ENCODE data around the gene HES1. TPM values are rescaled to one million over a fixed set of nuclear protein-coding genes. Genes with fewer than 3 reads are reported as not detected.

The HES1 gene
- total and polyA plus RNA-seq, 9 of the 15 experiments (the other 6 are each of a cell fraction or from before 2014, with no cell fraction given): 3.4 to 37.0 (median 19.3) TPM

DNA sequence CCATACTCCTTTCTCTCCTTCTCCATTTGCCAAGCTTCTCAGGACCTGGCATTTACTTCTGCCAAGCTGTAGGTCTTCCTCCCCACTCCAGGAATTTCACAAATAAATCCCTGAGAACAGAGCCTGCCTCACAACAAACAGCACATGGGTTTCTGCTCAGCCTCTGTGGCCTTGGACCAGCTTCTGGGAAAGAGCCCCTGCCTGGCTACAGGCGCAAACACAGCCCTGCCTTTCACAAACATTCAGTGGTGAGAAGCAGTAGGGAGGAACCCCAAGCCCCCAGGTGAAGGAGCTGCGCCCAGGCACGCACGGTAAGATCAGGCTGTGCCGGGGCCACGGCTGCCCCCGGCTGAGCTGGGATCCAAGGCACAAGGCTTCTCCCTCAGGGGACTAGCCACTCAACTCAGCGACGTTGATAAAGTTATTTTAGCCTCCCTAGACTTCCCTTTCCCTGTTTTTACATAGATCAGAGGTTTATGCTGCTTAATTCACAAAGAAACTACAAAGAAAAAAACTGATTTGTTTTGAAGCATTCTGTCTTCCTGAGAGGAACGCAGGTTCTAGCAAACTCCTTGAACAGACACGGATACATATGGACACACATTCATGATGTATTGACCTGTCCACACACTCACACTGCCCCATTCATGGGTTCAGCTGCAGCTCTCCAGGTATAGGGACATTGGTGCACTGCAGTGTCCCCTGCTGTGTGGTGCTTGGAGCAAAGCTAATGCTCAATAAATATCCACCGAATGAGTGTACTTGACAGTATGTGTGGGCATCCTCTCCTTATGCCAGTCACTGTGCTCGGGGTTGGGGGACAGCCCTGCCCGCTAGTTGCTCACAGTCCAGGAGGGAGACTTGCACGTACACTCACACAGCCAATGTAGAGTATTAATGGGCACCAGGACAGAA is 25.4 kb downstream of the HES1 start (continued):
- TF ChIP-seq ETV6 (IDR thresholded peaks at IDR 0.05; ENCODE audit: borderline replicate concordance in 1 of 2, low read depth in 2 of 2, low read length in 1 of 2) (no peak), ETV6 (CRISPR knock-in tag; IDR thresholded peaks at IDR 0.05; ENCODE audit: borderline replicate concordance) (no peak), CUX1 (CRISPR knock-in tag; IDR thresholded peaks at IDR 0.05) (no peak), GTF2F1 (IDR thresholded peaks at IDR 0.05; ENCODE audit: low read depth, low read length) (no peak), LARP7 (IDR thresholded peaks at IDR 0.05) (no peak), FOXJ3 (CRISPR knock-in tag; IDR thresholded peaks at IDR 0.05) (no peak), ZC3H4 (CRISPR knock-in tag; IDR thresholded peaks at IDR 0.05; ENCODE audit: borderline replicate concordance) (no peak), ZBTB33 (CRISPR knock-in tag; IDR thresholded peaks at IDR 0.05) (no peak), MCM2 (IDR thresholded peaks at IDR 0.05; ENCODE audit: low read depth) (no peak), SRSF9 (IDR thresholded peaks at IDR 0.05; ENCODE audit: borderline replicate concordance, low read depth, low read length) (no peak), CBX8 (IDR thresholded peaks at IDR 0.05; ENCODE audit: borderline replicate concordance, extremely low read depth, low read depth, low read length, poor library complexity, severe bottlenecking) (no peak)
- TF ChIP-seq, protein P1, sequence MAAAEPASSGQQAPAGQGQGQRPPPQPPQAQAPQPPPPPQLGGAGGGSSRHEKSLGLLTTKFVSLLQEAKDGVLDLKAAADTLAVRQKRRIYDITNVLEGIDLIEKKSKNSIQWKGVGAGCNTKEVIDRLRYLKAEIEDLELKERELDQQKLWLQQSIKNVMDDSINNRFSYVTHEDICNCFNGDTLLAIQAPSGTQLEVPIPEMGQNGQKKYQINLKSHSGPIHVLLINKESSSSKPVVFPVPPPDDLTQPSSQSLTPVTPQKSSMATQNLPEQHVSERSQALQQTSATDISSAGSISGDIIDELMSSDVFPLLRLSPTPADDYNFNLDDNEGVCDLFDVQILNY (CRISPR knock-in tag; IDR thresholded peaks at IDR 0.05): no peak
- TF ChIP-seq, protein P2, sequence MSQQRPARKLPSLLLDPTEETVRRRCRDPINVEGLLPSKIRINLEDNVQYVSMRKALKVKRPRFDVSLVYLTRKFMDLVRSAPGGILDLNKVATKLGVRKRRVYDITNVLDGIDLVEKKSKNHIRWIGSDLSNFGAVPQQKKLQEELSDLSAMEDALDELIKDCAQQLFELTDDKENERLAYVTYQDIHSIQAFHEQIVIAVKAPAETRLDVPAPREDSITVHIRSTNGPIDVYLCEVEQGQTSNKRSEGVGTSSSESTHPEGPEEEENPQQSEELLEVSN (IDR thresholded peaks at IDR 0.05; ENCODE audit: borderline replicate concordance in 1 of 2, extremely low read depth in 1 of 2, insufficient read depth in 1 of 2, insufficient read length in 1 of 2, low read depth in 1 of 2, low read length in 1 of 2, poor library complexity in 1 of 2, severe bottlenecking in 1 of 2): no peak
